Kidney glomerular epithelial cell (primary cell): ENCODE measurements around the gene CERK.
A peak's percentile ranks its signal among the peaks of the same experiment; 100 is the strongest.

Experiments
- DNase-seq: peaks from one replicate; lab custom pipeline; 2025; lab: John Stamatoyannopoulos, UW

The CERK gene

DNA sequence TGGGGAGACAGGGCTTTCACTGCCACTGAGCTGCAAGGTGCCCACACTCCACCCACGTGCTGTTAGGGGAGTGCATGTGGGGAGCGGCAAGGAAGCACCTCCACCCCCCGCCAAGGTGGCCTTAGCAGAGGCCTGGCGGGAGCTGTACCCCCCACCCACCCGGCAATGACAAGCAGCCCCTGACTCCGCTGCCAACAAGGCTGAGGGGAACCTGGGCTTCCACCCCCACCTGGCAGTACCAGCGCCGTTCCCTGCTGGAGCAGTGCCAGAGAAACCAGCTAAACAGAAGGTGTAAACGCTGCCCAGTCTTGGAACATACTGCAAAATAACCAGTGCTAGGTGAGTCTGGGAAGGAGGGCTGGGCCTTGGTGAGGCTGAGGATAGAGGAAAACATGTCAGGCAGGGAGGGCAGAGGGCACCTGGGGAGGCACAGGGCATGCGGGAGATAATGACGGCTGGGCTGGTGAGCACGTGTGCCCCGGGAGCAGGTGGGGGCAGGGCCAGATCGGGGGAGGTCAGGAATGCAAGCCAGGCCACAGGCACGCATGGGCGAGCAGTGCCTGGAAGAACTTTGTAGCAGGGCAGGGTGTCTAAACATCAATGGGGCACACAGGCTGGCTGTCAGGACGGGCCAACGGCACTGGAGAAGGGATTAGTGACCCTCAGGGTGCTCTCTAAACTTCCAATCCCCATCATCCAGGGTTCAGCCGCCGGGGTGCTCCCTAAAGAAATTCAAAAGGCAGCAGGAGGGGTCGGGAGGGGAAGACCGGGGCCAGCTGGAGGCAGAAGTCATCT lies 6.6 kb downstream of the CERK start:
- peak; percentile 41 for DNase-seq

DNA sequence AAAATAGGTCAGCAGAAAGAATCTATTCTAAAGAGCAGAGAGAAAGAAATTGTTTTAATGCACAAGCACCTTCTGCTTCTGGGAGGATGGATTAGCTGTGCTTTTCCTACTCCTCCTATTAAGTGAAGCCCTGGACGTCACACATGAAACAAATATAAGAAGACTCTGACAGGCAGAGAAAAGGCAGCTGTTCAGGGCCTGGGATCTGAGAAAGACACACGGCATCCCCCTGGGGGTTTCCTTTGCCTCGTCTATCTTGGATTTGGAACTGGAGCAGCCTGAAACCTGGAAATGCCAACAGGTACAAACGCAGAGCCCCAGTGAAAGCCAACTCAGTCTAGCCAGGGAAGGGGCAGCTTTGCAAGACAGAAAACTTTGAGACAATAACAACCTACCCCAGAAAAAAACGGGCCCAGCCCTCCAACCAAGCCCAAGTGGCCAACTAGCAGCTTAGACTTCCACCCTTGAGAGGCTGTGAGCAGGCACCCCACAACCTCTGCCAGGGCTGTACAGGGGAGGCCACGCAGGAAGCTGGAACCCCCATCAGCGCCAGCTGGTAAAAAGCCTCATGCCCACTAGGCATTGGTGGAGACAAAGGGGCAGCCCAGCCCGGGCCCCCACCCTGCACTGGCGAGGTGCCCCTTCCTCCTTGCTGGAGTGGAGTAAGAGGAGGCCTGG lies 7.3 kb downstream of the CERK start:
- no peak for DNase-seq

DNA sequence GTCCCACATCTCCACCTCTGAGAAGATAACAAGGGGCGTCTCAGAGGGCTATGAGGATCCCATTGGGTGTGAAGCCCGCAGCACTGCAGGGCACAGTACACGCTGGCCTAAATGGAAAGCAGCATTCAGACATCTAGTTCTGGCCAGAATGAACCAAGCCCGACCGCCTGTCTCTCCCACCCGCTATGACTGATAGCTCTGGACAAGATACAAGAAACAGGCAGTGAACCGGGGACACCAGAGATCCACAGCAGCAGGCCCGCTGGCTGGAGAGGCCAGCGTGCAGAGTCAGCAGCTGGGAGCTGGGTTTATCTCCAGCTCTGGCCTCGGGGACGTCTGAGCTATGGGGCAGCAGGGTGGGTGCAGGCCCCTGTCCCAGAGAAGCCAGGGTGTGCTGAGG lies 9.6 kb downstream of the CERK start:
- DNase-seq, result no peak

DNA sequence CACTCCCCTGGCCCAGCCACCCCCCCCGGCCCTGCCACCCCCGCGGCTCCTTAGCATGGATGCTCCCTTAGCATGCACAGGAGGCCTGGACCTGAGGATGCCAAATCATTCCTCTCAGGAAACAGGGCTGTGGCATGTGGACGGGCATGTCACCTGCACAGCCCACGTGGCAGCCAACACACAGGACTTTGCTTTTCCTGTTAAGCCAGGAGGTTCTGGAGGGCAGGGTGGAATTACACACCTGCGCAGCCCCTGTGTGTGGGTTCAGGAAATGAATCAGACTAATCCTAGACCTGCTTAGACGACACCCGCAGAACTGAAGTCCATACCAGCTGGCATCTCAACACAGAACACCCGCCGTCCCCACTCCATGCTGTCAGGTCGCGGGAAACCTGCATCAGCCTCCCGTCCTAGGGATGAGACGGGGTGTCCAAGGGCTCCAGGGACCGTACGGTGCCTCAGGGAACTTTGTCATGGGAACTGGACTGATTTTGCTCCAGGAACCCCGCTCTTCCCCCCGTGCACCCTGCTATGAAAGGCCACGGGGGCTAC lies 10.2 kb downstream of the CERK start:
- DNase-seq, result no peak

DNA sequence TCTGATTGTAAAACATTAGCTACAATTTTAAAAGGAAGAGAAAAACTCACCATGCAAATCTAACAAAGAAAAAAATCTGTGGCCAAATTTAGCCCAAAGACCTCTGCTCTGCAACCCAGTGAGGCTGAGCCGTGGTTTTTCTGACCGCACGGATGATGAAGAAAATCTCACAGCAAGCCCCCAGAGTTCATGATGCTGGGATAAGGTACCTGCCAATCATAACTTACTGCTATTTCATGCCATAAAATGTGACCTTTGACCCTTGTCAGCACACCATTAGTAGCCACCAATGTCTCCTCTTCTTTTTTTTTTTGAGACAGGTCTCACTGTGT lies 11.1 kb downstream of the CERK start:
- no peak for DNase-seq

DNA sequence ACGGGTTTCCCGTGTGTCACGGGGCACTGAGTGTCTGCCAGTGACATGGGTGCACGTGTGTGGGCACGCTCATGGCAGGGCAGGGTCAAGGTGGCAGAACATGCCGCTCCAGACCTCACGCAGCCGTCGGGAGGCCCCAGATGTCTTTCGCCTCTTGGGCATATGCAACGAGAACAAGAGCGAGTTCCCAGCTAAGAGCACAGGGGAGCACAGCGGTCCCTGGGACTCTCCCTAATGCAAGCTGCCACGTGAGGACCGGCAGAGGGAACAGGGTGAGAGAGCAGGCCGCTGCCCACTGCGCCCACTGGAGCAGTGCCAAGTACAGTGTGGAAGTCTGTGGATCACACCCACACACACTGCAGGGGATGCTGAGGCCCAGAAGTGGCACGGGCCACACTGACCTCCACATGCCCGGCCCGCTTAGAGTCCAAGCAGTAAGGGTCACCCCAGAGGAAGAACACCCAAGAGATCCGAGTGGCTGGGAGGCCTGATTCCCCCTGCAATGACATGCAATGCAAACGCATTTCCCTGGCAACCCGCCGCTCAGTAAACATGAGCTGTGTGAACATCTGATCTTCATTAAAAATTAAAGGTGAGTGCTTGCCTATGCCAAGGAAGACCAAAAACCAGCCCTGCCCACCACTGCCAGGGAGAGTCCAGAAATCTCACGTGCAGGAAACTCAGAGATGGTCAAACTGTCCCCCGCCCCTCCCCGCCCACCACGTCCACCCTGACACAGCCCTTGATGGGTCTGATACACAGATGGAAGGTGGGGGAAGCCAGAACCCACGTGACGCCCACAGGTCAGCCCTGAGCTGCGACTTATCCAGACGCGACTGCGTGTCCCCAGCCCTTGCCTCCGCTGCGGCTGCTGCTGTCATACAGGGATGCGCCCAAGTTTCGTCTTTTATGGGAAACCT lies 11.7 kb downstream of the CERK start:
- no peak for DNase-seq

DNA sequence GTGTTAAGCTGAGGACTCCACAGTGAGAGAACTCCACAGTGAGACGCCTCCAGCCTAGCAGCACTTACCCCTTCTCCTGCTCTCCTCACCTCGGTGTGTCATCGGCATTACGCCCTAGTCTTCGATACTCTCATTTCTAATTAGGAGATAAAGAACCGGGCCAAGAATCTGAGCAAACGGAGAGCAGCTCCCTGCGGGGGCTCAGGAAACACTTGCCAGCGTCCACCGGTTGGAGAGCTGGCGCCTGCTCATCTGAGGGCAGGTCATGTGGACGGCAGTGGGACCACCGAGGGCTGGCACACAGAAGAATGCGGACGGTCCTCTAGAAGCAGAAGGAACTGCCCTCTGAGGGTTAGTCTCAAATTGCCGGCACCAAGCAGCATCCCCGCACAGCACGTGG lies 13.0 kb downstream of the CERK start:
- DNase-seq, result no peak

DNA sequence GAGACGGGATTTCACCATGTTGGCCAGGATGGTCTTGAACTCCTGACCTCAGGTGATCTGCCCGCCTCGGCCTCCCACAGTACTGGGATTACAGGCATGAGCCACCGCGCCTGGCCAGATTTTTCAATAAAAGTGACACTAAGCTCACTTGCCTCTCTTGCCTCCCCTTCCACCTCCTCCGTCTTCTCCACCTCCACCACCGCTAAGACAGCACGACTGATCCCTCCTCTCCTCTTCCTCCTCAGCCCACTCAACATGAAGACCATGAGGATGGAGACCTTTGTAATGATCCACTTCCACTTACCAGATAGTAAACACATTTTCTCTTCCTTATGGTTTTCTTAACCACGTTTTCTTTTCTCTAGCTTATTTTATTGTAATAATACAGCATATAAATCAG lies 14.2 kb downstream of the CERK start:
- no peak for DNase-seq

DNA sequence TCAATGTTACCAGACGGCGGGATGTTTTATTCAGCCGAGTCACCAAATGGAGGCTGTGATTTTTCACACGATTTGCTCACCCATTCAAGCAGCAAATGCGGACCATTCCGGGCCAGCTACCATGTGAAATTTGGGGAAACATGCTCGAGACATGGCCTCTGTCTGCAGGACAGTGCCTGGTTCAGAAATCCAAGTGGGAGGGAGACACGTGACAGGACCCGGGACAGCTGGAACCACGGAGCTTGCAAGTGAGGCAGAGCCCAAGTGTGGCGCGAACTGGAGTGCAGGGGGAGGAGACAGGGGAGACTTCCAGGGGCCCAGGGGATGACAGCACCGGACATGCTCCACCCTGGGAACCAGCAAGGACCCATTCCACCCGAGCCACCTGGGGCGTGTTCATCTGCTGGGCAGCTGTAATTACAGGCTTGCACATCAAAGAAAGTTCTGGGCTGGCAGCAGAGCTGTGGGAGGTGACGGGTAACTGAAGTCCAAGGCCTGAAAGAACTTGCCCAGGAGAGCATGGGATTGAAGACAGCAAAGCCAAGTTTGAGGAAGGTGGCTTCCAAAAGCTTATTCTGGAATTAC lies 16.5 kb downstream of the CERK start:
- no peak for DNase-seq

DNA sequence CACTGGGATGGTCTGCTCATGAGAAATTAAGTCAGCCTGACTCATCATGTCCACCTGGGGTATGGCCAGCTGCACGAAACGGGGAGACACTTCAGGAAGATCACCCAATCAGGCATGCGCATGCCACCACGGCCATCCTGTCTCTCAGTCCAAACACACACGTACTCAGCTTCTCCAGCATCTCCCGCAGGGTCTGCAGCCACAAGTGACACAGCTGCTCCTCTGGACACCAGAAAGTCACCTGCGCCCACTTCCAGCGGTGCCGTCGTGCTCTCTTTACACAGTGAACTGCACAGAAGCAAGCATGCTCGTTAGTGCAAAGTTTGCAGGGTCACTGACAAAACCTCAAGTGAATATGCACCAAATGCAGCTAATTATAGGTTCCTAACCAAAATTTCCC lies 18.1 kb downstream of the CERK start:
- no peak for DNase-seq

DNA sequence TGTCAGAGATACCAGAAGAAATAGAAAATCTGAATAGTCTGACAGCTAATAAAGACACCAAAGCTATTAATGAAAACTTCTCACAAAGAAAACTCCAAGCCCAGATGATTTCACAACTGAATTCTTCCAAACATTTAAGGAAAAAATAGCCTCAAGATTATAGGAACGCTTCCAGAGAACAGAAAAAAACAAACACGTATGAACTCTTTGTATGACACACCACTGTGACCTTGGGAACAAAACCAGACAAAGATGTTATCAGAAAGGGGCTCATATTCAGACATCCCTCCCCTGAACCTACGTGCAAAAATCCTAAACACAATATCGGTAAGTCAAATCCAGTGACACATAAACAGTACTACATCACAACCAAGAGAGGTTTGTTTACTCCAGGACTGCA lies 23.5 kb downstream of the CERK start:
- DNase-seq, result no peak

DNA sequence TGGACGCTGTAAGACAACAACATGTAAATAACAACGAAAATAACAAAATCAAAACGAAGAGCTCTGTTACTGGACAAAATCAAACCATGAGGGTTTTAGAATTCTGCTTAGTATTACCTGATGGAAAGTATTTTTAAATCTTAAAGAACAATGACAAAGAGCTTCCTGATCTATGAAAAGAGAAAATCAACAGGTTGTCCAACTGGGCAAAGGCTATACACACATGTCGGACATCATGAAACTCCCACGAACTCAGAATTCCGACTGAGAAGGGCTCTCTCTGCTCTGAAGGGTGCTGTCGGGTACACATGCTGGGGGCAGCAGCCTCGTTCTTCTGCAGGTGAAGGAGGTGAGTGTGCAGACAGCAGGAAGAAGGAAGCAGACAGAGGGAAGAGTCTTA lies 25.8 kb downstream of the CERK start:
- no peak for DNase-seq

DNA sequence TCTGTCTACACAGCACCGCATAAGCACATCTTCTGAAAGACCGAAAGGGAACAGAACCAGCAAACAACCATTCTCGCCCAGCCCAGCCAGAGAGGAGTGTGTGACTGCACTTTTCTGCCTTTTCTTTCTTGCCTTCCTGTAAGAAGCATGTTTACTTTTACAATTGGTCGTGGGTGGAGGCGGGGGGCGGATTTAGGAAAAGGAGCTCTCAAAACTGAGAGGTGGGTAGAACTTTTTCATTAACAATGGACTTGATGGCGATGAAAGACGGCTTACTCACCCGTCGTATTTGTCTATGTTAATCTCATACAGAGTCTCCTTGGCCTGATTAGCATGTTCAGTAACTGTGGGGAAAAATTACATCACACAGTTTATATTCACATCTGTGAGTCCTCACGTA lies 27.2 kb downstream of the CERK start:
- no peak for DNase-seq

DNA sequence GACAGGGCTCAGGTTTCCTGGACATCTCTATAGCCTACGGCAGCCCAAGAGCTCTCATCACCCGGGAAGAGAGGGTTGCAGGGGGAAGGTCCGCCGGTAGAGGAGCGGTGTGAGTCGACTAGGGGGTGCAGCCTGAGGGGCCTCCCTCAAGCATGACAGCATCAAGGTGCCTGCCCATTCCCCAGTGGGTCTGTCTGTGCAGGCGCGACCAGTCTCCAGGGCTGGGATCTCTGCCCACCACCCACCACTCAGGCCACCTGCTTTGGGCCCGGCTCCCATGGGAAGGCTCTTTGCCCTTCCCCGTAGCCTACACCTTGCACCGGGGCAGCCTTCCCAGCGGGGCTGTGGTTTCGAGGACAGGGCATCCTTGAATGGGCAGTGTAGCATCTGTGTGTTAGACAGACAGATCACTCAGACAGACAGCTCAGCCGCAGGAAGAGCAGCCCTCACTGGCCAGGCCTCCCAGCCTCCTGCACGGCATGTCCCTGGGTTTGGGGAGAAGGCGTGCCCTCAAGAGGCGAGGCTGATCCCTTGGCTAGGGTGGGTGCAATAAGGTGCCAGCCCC lies 29.2 kb downstream of the CERK start:
- no peak for DNase-seq

DNA sequence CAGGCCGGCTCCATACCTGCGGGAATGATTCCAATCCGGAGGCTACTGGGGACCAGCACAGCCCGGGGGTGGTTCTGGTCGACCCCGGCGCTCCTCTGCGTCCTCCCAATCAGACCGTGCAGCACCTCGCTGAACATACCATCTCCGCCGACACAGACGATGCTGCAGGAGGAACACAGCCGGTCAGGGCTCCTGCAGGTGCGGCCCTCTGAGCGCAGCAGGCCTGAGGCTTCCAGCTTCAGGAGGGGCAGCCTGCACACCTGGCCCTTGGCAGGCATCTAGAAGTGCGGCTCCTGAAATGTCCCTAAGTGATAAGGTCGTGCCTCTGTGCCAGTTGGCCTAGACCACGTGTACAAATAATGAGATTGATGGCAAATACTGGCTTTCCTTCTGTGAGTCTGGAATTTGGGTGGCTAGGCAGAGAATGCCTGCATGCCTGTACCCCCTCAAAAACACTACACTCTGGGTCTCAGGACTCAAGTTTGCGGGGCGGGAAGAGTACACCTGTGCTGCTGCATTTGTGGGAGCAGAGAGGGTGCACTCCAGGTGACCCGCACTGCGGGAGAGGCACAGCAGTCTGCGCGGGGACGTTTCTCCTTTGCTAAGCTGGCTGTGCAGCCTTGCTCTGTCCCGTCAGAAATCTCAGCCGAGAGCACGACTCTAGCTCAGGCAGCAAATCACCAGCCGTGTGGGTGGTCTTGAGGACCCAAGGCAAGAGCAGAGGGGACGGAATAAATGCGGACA lies 30.1 kb downstream of the CERK start:
- DNase-seq, result no peak

DNA sequence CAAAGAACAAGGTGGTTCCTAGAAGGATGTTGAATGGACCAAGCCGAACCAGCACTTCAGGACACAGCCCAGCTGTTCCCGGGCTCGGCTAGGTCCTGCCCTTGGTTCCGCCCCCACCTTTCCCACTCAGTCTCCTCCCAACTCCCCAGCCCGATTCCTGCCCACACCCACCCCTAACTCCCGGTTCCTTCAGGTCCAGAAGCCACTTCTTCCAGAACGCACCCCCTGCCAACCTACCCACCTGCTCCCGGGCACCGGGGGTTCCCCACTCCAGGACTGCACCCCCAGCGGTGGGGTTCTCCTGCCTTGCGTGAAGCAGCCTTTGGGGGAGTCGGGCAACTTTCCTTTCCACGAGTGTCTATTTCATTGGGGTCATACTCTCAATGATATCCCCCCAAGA lies 30.7 kb downstream of the CERK start:
- no peak for DNase-seq

DNA sequence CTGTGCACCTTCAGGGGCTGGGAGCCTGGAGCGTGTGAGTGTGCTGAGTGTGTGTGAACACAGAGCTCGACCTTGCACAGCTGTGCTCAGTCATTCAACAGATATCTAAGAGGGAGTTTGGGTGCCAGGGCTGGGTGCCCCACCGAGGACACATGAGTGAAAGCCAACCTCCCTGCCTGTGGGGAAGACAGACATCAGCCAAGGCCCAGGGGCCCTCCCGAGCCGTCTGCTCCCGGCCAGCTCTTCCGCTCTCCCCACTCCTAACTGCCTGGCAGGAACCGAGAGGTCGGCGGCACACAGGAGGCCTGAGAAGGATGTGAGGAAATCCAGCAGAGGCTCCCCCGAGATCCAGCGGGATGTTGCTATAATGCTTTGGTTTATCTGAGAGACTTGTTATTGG lies 32.0 kb downstream of the CERK start:
- no peak for DNase-seq

DNA sequence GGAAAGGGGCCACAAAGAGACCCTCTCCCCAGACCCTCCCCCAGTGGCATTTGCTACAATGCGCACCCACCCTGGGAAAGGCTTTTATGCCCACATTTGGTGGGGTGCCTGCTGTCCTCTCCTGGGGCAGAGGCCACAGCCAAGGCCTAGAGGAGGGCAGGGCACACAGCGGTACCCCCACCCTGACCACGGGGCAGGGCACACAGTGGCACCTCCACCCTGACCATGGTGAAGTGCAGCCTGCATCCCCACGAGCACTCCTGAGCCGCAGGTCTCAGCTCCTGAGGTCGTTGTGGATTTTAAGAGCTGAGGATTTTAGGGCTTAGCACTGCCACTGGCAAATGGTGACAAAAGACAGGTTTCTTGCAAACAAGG lies 34.1 kb downstream of the CERK start:
- no peak for DNase-seq

DNA sequence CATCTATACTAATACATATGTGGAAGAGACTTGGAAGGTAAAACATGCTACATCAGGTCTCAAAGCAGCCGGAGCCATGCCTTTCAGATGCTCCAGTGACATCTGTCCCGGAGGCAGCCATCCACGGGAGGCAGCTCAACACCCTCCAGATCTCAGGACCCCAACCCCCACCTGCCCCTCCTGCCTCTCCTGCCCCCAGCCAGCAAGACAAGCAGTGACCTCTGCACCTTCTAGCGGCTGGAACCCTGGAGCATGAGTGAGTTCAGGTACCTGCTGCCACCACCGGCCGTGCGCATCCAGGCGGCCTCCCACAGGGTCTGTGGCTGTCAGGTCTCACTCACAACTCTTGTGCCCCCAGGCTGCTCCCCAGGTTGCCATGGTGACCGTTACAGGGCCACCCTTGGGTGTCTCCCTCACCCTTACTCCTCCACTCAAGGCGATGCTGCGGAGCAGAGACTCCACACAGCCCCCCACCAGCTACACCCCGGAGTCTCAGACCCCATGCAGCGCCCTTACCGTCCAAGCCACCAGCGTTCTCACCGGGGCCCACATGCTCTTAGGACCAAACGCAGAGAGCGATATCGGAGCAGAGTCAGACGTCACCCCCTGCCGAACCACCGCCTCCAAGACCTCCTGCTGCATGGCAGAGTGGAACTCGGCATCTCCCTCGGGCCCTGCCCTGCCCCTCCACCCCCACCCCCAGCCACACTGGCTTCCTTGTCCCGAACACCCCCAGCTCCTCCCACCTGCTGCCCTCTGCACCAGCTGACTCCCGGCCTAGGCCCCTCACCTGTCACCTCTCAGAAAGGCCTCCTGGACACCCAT lies 34.7 kb downstream of the CERK start:
- DNase-seq, result no peak

DNA sequence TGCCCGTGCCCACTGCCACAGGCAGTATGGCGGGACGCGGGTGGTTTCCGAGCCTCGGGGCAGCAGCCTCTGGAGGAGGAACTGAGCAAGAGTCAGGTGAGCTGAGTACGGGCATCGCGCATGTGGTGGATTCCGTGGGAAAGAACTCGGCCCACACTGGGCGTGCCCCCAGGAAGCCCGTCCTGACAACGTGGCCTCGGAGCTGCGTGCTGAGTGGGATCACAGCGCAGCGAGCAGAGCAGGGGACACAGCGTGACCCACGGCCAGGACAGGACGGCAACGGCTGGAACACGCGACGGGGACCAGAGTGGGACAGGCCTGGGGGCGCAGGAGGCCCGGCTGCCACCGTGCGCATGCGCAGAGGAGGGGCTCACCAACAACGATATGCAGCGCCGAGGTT lies 36.8 kb downstream of the CERK start:
- DNase-seq, result no peak
